Measurements from ENCODE around the gene PTMA.

DNA sequence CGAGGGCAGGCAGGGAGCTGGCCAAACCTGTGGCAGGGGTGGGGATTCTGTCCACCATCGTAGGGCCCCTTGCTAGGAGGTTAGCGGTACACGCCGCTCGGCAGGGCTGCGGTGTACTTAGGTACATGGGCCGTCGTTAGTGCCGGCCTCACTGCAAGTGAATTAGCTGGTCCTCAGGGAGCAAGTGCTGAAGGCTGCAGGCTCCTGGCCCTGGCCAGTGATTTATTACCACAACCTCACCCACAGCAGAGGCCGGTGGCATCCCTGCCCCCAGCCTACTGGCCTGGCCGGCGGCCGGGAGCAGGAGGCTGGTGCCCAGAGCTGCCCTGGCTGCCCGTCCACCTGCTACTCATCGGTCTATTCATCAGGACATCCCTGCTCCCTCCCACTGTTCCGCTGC lies 19.6 kb upstream of the PTMA start:
- TF ChIP-seq, protein P1, sequence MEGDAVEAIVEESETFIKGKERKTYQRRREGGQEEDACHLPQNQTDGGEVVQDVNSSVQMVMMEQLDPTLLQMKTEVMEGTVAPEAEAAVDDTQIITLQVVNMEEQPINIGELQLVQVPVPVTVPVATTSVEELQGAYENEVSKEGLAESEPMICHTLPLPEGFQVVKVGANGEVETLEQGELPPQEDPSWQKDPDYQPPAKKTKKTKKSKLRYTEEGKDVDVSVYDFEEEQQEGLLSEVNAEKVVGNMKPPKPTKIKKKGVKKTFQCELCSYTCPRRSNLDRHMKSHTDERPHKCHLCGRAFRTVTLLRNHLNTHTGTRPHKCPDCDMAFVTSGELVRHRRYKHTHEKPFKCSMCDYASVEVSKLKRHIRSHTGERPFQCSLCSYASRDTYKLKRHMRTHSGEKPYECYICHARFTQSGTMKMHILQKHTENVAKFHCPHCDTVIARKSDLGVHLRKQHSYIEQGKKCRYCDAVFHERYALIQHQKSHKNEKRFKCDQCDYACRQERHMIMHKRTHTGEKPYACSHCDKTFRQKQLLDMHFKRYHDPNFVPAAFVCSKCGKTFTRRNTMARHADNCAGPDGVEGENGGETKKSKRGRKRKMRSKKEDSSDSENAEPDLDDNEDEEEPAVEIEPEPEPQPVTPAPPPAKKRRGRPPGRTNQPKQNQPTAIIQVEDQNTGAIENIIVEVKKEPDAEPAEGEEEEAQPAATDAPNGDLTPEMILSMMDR (IDR thresholded peaks at IDR 0.05; ENCODE audit: low read depth, low read length, poor library complexity, severe bottlenecking) = no peak
- no peak for TF ChIP-seq EZH2phosphoT487 (IDR thresholded peaks at IDR 0.05; ENCODE audit: borderline replicate concordance, low read length)

Measured in DOHH2 (cell line).